Measurements from ENCODE around the gene SALL2. TPM values are rescaled to one million over a fixed set of nuclear protein-coding genes. Genes with fewer than 3 reads are reported as not detected.
A peak's percentile ranks its signal among the peaks of the same experiment; 100 is the strongest.

The SALL2 gene
- total RNA-seq, 4 donors from 2014 or later = 14.7 to 23.8 (median 21.8) TPM

DNA sequence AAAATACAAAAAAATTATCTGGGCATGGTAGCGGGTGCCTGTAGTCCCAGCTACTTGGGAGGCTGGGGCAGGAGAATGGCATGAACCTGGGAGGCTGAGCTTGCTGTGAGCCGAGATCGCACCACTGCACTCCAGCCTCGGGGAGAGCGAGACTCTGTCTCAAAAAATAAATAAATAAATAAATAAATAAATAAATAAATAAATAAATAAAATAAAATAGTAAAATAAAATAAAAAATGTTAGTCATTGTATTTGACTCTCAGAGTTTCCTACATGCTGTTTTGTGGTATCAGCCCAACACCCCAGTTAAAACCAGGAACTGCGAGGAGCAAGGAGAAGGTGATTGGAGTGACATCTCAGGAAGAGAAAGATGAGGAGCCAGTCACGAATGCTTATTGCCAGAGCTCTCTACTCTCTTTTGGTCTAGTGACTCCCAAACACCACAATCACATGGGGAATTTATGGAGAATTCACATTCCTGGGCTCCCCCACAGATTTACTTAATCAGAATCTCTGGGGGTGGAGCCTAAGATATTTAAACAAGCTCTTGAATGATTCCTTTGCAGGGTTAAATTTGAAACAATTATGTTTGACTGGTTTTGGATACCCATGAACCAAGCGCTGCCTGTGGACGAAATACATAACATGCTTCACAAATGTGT, 15.4 kb upstream of the SALL2 start:
- ATAC-seq = no peak
- Histone ChIP-seq H3K9me3 (no peaks in the 10 kb centered on the region), H3K27ac (no peak overlapping the region), H3K27me3 (peaks cover 48% of the 10 kb centered on the region), H3K36me3 (no peaks in the 10 kb centered on the region), H3K4me3 (no peak overlapping the region), H3K4me1 (peaks cover under 1 to 7% (median 7%) of the 10 kb centered on the region in 3 donors)
- WGBS, 2 donors (ENCODE audit: low coverage in 1 of 2) = 65 to 88% methylated on average over 4 to 9 of the region's 9 CpGs
- TF ChIP-seq, protein P1, sequence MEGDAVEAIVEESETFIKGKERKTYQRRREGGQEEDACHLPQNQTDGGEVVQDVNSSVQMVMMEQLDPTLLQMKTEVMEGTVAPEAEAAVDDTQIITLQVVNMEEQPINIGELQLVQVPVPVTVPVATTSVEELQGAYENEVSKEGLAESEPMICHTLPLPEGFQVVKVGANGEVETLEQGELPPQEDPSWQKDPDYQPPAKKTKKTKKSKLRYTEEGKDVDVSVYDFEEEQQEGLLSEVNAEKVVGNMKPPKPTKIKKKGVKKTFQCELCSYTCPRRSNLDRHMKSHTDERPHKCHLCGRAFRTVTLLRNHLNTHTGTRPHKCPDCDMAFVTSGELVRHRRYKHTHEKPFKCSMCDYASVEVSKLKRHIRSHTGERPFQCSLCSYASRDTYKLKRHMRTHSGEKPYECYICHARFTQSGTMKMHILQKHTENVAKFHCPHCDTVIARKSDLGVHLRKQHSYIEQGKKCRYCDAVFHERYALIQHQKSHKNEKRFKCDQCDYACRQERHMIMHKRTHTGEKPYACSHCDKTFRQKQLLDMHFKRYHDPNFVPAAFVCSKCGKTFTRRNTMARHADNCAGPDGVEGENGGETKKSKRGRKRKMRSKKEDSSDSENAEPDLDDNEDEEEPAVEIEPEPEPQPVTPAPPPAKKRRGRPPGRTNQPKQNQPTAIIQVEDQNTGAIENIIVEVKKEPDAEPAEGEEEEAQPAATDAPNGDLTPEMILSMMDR (IDR thresholded peaks at IDR 0.05) = no peak

DNA sequence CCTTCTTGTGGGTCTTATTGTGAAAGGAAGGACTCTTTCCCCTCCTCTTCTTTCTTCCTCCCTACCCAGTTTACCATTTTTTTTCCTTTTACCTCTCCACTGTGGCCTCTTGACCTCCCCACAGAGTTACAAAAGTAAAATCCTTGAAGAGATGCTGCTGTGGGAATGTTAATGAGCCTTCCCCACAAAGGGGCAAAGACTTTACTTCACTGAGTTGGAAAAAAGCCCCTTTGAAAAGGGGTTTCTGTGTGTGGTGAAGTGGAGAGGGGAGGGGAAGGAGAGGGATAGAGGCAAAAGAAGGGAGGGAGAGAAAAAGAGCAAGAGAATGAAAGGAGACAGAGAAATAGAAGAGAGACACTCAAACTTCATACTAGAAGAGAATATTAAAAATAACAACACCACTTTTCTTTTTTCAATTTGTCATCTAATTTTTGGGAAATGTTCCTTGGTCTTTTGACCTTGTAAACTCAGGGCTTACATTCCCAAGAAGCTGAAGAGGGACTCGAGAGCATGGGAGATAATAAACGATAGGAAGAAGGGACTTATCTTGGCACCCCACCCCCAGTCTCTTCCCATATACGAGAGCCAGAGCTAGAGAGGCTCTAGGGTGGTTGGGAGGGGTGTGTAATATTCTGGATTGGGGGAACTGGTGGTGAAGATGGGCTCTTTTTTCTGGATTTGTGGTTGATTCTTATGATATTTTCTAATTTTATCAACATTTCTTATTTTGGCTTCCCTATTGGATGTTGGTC, 13.2 kb upstream of the SALL2 start:
- no peak overlapping the region for H3K4me3 ChIP-seq
- peaks cover 69% of the 10 kb centered on the region for H3K27me3 ChIP-seq
- H3K9me3 ChIP-seq = no peaks in the 10 kb centered on the region
- no peak for ATAC-seq
- peaks cover 4 to 13% (median 11%) of the 10 kb centered on the region in 3 donors for H3K4me1 ChIP-seq
- H3K36me3 ChIP-seq = no peaks in the 10 kb centered on the region
- 29 to 49% methylated on average over 3 of the region's 3 CpGs for WGBS, 2 donors (ENCODE audit: low coverage in 1 of 2)
- H3K27ac ChIP-seq = no peak overlapping the region
- TF ChIP-seq, protein P1 (IDR thresholded peaks at IDR 0.05) = no peak
- TF ChIP-seq EP300 (IDR thresholded peaks at IDR 0.05) = no peak
- TF ChIP-seq POLR2A (IDR thresholded peaks at IDR 0.05) = no peak
- TF ChIP-seq POLR2AphosphoS5 (IDR thresholded peaks at IDR 0.05) = no peak

DNA sequence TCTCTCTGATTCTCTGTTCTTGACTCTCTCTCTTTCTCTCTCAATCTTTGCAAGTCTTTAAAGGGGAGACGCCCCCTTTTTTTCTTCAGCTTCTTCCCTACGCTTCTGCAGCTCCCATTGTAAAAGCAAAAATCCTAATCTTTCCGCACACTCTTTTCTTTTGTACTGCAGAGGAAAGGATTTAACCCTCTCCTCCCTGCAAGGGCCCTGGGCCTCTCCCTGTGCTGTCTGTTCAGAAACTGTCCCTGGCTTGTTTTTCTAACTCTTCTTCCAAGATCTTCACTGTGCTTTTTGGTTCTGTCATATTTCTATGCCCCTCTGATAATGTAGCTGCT, 10.9 kb upstream of the SALL2 start:
- no peak for ATAC-seq
- WGBS, 2 donors (ENCODE audit: low coverage in 1 of 2) = 8 to 16% methylated on average over 3 of the region's 3 CpGs
- Histone ChIP-seq H3K4me3 (peak overlapping the region in 1 of 2 donors; percentile 45), H3K27ac (no peak overlapping the region), H3K9me3 (no peaks in the 10 kb centered on the region), H3K27me3 (peaks cover 86% of the 10 kb centered on the region), H3K4me1 (peaks cover 4 to 13% (median 11%) of the 10 kb centered on the region in 3 donors), H3K36me3 (no peaks in the 10 kb centered on the region)
- TF ChIP-seq EP300 (IDR thresholded peaks at IDR 0.05) (no peak), POLR2AphosphoS5 (IDR thresholded peaks at IDR 0.05) (no peak), POLR2A (IDR thresholded peaks at IDR 0.05) (no peak)
- TF ChIP-seq, protein P1 (IDR thresholded peaks at IDR 0.05) = no peak

DNA sequence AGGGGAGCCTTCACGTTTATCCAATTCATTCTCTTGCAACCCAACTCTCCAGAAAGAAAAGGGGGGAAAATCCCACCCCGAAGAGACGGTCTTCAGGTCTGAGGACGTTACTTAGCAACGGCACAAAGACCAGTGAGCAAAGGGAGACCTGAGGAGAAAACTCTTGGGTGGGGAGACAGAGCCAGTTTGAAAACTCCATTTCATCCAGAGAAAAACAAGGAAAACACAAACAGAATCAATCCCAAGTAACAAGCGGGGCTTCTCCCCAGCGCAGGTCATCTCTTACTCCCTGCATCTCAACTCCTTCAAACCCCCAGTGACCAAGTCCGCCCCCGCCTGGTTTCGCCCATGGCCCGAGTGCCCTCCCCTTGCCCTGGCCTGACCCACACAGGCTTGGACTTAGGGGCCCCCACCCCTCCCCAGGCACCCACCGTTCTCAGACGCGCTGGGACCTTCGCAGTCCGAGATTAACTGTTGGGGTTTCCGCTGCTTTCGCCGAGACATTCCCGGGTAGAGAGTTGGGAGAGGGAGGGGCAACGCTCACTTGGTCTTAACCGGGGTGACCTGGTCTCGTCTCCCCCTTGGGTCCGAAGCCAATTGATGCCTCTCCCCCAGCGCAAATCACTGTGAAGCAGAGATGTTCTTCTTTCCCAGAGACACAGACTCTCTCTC, 10.4 kb upstream of the SALL2 start:
- H3K27ac ChIP-seq = no peak overlapping the region
- peaks cover 85% of the 10 kb centered on the region for H3K27me3 ChIP-seq
- ATAC-seq = no peak
- H3K4me3 ChIP-seq = peak overlapping the region in 1 of 2 donors; percentile 45
- no peaks in the 10 kb centered on the region for H3K36me3 ChIP-seq
- no peaks in the 10 kb centered on the region for H3K9me3 ChIP-seq
- TF ChIP-seq POLR2AphosphoS5 (IDR thresholded peaks at IDR 0.05) = no peak
- TF ChIP-seq EP300 (IDR thresholded peaks at IDR 0.05) = no peak
- no peak for TF ChIP-seq POLR2A (IDR thresholded peaks at IDR 0.05)
- TF ChIP-seq, protein P1 (IDR thresholded peaks at IDR 0.05) = no peak
- WGBS, 2 donors (ENCODE audit: low coverage in 1 of 2) = 0 to 5% methylated on average over 10 to 13 of the region's 25 CpGs
- peaks cover 4 to 13% (median 11%) of the 10 kb centered on the region in 3 donors for H3K4me1 ChIP-seq

Measured in gastroesophageal sphincter (tissue), 4 donors.